T-helper 2 cell treated with Interferon-gamma antibody and Interleukin-4, amounts not matched to agents 100 ng/mL and 5 ng/mL, for 36 hours (primary cell): ENCODE measurements around the gene SIRPB2. TPM values are rescaled to one million over a fixed set of nuclear protein-coding genes. Genes with fewer than 3 reads are reported as not detected.

Experiments
- intact Hi-C: fragments of 100-400 bp; cut with micrococcal nuclease; formaldehyde crosslinking; loops from one replicate; pipeline ENCODE4 v1.15.1; 2023
- total RNA-seq: library from RNA; stranded (reverse); gene quantifications from 2 replicates; pipeline ENCODE4 v1.2.3, GENCODE V29; 2022

SIRPB2 gene
- not detected in 2 replicates for total RNA-seq

DNA sequence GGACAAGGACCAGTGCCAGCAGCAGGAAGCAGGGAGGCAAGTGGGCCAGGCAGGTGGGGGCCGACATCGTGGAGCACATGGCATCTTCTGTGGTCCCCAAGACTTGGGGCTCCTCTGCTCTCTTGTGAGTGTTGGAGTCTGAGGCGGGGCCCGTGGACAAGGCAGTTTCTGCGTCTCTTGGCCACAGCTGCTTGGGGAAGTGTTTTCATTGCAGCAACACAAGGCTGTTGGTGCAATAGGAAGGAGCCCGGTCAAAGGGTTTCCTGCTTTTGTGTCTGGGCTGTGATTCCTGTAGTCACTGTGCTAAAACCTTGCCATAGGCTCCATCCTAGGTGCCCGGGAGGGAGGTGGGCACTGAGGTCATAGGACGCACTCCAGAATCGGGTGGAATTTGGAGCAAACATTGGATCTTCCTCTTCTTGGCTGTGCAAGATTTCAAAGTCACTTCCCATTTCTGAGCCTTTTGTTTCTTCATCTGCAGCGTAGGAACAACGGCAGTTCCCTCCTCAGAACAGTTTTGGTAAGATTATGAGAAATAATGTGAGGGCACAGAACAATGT lies at the start of gene SIRPB2:
Gene SIRPB2, minus strand, starts transcription at position 140 of the 560 bp plus-strand sequence. Its CDS starts 61 bp downstream, at position 79.
- intact Hi-C loops = no loop called here

DNA sequence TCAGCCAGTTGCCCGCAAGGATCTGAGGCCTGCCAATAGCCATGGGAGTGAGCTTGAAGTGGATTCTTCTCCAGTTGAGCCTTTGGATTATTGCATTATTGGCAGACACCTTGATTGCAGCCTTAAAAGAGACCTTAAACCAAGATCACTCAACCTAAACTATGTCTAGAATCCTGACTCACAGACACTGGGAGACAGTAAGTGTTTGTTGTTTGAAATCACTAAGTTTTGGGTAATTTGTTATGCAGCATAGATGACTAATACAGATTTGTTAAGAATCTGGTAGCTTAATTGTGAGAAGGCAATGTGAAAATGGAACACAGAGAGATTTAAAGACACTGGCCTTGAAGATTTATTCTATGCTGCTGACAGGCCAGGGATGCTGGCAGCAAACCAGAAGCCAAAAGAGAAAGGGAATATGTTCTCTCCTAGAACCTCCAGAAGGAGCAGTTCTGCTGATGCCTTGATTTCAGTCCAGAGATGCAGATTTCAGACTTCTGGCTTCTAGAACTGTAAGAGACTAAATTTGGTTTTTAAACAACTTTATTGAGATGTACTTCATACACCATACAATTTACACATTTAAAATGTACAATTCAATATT lies 48.7 kb upstream of the SIRPB2 start:
- intact Hi-C loops = no loop called here

DNA sequence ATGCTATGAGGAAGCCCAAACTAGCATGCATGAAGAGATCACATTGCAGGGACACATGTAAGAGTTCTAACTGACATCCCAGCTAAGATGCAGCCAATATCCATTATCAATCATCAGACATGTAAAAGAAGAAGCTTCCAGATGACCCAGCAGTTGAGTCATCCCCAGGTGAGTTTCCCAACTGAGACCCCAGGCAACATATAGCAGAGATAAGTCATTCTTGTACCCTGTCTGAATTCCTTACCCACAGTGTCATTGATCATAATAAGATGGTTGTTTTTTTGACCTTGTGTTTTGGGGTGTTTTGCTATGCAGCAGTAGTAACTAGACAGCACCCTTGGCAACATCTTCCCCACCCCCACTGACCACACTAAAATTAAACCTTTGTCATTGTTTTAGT lies 47.4 kb upstream of the SIRPB2 start:
- intact Hi-C loops = no loop called here

DNA sequence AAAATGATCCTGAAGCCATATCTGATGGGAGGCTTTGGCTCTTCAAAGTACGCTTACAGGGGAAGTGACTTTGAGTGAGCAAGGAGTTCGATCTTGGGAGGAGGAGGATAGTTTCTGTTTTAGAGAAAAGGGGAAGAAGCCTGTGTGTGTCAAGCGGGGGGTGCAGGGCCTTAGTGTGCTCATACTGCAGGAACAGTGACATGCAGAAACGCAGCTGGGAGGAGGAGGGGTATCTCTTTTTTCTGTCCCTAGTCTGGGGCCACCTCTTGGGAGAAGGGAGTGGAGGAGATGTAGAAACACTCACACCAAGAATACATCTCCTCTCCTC lies 46.5 kb upstream of the SIRPB2 start:
- intact Hi-C loops = no loop called here

DNA sequence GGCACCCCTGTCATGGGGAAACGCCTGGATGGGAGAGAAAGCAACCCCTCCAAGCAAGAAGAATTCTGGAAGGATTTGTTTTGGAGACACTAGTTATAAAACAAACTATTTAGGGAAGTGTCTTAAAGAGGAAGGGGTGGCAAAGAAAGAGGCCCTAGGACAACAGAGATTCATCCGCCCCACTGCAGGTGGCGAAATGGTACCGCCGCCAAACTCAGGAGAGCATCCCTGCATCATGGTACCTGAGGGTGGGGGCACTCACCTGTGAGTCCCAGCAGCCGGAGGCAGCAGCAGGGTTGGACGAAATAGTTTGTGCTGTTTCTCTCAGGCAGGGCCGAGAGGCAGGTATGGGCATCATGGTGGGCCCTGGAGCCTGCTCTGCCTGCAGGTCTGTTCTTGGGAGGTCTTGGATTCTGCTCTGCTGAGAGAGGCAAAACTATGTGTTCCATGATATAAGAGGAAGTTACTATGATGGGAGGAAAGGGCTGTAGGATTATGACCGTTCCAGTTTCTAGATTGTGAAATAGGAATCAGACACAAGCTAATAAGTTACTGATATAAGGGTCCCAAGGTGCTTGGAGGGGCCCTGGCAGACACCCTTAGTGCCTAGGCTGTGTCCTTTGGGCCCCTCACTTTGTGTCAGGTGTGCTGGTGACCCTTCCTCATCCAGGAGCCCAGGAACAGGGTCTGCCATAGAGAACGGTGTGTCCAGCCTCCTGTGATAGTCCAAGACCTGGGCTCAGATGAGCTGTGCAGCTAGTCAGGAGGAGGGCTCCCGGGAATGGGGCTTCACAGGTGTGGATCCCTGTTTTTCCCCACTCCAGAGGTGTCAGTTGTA lies 45.9 kb upstream of the SIRPB2 start:
- intact Hi-C loops = no loop called here

DNA sequence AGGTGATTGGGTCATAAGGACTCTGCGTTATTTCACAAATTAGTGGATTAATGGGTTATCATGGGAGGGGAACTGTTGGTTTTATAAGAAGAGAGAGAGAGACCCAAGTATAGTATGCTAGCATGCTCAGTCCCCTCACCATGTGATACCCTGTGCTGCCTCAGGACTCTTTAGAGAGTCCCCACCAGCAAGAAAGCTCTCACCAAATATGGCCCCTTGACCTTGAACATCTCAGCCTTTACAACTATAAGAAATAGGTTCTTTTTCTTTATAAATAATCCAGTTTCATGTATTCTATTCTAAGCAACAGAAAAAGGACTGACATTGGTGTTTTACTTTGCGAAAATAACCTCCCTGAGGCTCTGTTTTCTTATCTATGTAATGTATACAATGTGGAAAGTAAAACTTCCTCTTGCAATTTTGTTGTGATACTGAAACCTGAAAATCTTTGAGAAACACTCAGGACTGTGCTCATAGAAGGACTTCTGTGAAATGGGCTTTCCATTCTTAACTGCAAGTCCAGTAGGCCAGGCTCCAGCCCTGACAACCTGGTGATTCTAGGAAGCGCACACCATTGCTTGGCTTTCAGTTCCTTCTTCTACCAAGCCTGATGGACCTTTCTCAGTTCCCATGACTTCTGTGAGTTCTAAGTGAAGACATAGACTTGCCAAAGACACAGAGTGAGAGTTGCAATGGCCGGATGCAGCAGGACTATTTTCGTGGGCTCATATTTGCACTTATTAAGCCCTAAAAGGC lies 44.4 kb upstream of the SIRPB2 start:
- intact Hi-C loops = no loop called here

DNA sequence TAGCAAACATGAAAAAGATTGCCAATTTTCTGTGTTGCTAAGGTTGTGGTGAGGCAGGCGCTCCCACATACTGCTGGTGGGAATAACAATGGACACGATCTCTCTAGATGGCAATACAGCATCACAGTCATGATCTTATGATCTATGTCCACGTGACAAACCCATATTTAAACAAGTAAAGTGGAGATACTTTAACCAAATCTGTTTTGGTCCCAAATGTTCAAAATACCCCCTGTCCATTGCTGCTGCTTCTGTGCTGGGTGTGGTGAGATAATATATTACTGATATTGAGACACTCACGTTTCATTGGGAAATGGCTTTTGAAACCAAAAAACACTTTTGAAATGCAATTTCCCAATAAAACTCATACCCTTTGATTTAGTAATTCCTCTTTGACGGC lies 43.3 kb upstream of the SIRPB2 start:
- intact Hi-C loops = no loop called here

DNA sequence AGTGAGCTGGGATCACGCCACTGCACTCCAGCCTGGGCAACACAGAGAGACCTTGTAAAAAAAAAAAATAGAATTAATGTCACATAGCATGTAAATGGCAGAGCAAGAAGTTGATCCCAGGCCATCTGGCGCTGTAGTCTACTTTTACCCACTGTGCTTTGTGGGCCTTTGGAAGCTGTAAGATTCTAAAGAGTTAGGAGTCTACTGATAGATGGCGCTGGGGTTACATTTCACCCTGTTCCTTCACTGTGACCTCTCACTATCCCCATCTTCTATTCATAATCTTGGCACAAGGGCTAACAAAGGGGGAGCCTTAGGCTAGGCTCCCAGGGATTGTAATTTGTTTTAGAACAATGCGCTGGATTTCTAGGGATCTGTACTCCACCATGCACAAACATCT lies 41.8 kb upstream of the SIRPB2 start:
- intact Hi-C loops = loop anchor here (1.0 kb wide), 1 partner anchor 201 kb away; no protein-coding TSS in a partner anchor

DNA sequence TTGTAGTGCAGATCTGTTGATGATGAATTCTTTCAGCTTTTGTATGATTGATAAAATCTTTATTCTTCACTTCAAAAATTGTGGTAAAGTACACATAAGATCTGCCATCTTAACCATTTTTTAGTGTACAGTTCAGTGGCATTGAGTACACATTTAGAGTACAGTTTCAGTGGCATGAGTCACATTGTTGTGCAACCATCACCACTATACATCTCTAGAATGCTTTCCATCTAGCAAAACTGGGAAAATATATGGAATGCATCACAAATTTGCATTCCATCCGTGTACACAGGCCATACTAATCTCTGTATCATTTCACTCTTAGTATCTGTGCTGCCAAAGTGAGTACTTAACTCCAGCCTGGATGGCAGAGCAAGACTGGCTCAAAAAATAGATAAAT lies 37.6 kb upstream of the SIRPB2 start:
- intact Hi-C loops = no loop called here

DNA sequence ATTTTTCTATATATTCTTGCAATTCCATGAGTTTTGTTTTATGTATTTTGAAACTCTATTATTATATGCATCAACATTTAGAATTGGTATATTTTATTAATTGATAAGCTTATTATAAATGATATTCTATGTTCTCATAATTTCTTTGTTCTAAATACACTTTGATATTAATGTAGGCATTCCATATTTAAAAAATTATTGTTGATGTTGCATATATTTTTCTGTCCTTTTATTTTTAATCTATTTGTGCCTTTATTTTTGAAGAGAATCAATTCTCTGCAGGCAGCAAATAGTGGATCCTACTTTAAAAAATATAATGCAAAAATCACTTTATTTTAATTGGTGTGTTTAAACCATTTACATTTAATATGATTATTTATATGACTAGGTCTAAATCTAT lies 36.7 kb upstream of the SIRPB2 start:
- intact Hi-C loops = no loop called here

DNA sequence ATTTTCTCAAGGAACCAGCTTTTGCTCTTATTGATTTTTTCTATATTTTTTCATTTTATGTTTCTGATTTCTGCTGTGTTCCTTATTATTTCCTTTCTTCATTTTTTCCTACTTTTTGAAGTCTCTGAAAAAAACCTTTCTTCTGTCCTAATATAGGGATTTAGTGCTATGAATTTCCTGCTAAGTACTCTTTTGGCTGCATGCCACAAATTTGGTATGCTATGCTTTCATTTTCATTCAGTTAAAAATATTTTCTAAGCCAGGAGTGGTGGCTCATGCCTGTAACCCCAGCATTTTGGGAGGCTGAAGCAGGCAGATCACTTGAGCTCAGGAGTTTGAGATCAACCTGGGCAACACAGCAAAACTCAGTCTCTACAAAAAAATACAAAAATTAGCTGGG lies 35.7 kb upstream of the SIRPB2 start:
- intact Hi-C loops = no loop called here

DNA sequence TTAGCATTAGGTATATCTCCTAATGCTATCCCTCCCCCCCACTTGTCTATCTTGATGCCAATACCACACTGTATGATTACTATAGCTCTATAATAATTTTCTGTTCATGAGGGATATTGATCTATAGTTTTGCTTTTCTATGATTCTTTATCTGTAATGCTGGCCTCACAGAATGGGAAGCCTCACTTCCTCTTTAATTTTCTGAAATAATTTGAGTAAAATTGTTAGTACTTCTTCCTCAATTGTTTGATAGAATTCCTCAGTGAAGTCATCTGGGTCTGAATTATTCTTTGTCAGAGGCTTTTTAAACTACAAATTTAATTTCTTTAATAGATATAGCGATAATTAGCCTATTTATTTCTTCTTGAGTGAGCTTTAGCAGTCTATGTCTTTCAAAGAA lies 35.1 kb upstream of the SIRPB2 start:
- intact Hi-C loops = no loop called here

DNA sequence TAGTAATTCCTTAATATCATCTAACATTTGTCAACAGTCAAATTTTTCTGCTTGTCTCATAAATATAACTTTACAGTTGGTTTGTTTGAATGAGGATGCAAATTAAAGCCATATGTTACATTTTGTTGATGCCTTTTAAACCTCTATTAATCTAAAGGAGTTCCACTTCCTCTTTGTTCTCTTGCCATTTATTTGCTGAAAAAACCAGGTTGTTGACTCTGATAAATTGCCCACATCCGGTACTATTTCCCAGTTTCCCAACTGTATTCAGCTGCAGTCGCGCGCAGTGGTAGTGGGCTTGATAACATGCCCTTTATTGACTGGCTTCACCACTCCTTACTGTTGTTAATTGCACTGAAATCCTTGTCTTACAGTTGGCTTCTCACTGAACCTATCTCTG lies 32.8 kb upstream of the SIRPB2 start:
- intact Hi-C loops = no loop called here

DNA sequence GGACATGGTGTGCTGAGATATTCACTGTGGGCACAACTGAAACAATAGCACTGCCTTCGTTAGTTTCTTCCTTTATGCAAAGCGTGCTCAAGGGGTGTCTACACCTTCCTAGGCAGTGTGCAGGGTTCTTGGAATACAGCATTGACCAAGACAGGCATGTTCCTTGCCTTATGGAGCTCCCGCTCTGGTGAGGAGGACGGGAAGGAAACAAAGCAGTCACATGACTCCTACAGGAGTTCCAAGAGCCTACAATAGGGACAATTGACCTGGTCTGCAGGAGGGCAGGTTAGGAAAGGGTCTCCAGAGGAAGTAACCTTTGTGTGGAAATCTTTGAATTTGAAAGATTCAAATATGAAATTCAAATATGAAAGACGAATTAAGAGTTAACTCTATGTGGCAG lies 25.8 kb upstream of the SIRPB2 start:
- intact Hi-C loops = no loop called here

DNA sequence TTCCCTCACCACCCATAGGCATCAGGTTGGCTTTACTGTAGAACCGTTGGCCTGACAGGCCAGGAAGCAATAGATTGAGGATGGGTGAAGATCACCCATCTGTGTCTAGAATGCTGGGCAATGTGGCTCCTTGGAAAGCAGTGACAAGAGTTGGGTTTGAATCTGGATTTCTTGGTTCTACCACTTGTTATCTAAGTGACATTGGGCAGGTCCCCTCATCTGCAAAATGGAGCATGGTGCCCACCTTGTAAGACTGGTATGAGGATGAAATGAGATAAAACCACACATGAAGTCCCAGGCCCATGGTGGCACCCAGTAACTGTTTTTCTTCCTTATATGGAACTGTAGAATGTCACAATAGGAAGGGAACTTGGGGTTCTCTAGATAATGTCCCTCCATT lies 22.6 kb upstream of the SIRPB2 start:
- intact Hi-C loops = no loop called here

DNA sequence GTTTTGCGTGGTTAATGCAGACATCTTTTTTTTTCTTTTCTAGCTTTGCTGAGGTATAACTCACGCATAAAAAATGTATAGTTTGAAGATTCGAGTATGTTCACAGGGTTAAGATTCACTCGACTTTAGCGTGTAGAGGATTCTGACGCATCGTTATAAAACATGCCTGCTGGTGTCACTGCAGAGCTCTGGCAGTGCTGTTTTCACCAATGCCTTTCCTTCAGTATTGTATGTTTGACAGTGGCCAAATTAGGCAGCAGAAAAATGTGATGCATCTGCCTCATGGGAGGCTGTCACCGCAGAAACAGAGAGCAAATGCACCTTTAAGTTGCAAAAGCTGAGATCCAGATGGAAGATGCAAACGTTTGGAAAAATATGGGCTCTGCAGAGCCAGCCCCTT lies 18.0 kb upstream of the SIRPB2 start:
- intact Hi-C loops = loop anchor here (1.0 to 2.0 kb wide), 2 partner anchors 226 to 268 kb away; no protein-coding TSS in a partner anchor

DNA sequence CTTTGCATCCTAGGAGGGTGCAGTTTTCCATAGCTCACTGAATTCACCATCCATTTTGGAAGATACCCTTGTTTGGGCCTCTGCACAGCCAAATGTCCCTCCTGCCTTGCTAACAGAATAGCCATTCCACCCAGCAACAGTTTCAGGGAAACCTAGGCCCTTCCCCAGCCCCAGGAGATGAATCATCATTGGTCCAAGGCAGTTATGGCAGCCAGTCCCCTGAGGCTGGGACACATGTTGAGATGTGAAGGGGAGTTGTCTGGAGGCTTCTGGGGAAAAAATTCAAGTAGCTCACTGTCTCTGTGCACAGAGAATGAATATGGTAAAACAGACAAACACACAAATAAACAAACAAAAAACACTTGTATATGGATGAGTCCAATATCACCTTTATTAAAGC lies 17.4 kb upstream of the SIRPB2 start:
- intact Hi-C loops = loop anchor here (2.0 kb wide), 1 partner anchor 226 kb away; no protein-coding TSS in a partner anchor

DNA sequence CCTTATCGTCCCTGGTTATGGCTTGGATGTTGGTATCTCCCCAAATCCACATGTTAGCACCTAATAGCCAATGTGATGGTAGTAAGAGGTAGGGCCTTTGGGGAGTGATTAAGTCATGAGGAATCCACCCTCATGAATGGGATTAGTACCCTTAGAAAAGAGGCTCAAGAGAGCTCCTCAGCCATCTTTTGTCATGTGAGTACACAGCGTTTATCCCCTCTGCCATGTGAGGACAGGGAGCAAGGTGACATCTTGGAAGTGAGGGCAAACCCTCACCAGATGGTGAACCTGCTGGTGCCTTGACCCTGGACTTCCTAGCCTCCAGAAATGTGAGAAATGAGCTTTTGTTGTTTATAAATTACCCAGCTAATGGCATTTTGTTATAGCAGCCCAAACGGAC lies 16.1 kb upstream of the SIRPB2 start:
- intact Hi-C loops = no loop called here

DNA sequence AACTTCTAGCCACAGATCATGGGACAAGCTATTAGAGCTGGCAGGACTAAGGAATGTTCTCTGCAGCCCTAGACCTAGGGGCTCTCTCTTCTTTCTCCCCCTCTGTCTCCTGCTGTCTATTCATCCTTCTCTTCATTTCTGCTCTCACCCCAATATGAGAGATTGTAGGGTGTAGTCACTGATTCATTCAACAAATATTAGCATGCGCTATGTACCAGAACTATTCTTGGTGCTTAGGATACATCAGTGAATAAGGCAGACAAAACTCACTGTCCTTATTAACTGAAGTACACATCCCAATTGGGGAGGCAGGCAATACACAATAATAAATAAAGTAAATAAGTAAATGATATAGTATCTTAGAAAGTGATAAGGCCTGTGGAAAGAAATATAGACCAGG lies 14.7 kb upstream of the SIRPB2 start:
- intact Hi-C loops = no loop called here

DNA sequence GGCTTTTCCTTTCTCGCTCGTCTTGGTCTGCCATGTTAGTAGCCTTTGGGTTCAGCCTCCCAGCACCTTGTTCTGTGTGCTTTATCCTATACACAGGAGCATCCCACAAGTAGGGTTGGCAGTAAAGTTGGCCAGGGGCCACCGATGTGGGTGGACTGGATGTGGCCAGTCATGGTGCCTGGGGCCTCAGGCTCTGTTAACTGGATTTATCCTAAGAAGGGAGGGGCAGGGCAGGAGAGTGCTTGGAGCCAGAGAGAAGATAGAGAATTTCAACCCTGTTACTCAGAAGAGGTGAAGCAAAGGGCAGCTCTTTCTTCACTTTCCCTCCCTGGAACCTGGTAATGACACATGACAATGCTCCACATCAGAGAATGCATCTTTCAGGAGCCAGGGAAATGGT lies 14.1 kb upstream of the SIRPB2 start:
- intact Hi-C loops = no loop called here

DNA sequence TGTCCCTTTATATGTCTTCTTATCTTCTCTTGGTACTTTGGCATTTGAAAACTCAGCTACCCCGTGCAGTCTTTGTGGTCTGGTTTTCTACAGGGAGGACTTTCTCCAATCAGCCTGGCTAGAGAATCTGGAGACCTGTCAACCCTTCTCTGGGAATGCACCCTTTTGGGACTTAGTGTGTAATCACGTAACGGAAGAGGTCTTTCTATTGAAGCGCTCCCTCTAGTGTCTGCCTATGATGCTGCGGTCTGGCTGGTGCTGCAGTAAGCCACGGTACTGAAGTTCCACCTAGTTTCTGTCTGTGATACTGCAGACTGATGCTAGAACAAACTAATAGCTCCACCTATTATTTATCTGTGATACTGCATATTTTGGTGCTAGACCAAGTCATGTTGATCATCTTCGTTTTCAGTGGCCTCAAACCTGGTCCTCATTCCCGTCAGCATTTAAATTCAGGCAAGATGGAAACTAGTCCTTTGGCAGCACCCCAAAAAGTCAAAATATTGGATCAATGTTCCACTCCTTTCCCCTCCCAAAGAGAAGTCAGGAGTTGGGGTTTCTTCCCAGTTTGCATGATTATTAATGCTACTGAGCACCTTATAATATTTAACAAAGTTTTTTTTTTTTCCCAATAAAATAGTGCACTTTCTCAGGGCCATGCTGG lies 12.5 kb upstream of the SIRPB2 start:
- intact Hi-C loops = loop anchor here (1.0 kb wide), 3 partner anchors 36 to 190 kb away; no protein-coding TSS in a partner anchor
